Measurements from ENCODE around the gene PPP6R2.

PPP6R2 gene

DNA sequence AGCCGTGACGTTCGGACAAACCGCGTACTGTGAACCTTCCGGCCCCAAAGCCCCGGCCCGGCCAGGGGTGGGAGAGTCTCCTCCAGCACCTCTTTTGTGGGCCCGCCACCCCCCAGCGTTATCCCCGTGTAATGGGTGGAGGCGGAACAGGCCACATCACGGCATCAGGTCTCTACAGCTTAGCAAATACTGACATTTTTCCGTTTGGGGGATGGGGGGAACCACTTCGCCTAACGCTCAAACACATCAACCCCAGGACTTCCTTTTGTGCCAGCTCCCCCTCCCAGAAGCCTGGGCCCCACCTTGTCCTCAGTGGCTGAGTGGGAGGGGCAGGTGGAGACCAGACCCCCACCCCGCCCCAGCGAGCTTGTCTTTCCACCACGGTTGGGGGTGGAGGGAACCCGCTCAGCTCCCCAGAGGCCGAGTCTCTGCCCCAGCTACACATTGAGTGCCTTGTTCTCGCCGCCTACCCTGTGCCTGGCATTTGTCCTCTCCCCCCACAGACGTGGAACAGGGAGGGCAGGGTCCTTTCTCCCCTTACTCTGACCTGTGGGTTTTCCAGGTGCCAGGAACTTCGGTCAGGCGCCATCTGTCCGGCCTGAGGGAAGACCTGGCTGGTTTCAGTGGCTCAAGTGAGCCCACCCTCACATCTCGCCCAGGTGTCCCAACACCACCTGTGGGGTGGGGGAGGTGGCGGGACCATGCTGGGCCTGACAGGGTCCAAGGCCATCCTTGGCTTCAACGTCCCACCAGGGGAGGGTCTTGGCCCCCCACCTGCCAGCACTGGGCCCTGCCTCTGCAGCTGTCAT lies 102.1 kb downstream of the PPP6R2 start:
- peaks cover 64% of the 10 kb centered on the region for H3K36me3 ChIP-seq (ENCODE audit: control insufficient read depth, insufficient read depth, low read length)
- no peak overlapping the region for H3K9ac ChIP-seq (ENCODE audit: low read length)
- H3K9me3 ChIP-seq (ENCODE audit: control insufficient read depth, insufficient read depth, low read depth, low read length): no peaks in the 10 kb centered on the region
- peaks cover 7% of the 10 kb centered on the region; the same call in 1 of the 2 replicates for H3K4me1 ChIP-seq (ENCODE audit: control insufficient read depth, insufficient read depth, low read length)
- H3K4me3 ChIP-seq (ENCODE audit: low read depth, low read length): no peak overlapping the region
- H3K27me3 ChIP-seq (ENCODE audit: control insufficient read depth, insufficient read depth, low read length): no peaks in the 10 kb centered on the region
- H3K27ac ChIP-seq (ENCODE audit: low read depth, low read length): no peak overlapping the region; the same call in 1 of the 2 replicates

DNA sequence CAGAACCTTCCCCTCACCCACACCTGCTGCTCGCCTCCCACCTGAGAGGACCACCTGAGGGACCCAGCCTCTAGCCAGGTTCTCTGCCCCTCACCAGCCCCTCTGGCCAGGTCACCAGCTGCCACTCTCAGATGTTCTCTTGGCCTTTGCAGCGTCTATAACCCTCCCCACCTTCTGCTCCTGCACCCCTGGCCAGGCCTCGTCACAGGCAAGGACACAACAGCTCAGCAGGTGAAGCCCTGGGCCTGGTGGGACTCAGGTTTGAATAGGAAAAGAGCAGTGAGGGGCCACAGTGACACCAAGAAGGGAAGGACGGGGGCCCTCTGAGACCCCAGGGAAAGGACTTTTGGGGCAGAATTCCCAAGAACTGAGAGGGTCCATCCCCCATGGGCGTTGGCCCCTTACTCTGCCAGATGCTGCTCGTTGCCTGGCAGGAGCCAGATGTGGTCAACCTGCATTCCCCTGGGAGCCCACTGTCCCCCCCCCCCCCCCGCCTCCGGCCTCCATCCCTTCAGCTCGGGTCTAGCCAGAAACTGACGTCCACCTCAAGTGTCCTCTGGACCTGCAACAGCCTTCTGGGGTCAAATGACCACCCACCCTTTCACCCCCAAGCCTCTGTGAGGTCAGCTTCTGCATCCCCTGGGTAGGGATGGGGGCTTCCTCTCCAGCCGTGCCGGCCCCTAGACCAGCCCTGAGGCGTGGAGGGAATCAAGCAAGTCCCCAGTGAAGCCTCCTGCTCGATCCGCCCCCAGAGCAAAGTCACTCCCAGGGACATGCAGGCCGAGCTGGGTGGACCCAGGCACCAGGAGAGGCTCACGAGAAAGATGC lies 103.0 kb downstream of the PPP6R2 start:
- Histone ChIP-seq H3K9ac (ENCODE audit: low read length) (no peak overlapping the region), H3K4me1 (ENCODE audit: control insufficient read depth, insufficient read depth, low read length) (peaks cover 7% of the 10 kb centered on the region; the same call in 1 of the 2 replicates), H3K9me3 (ENCODE audit: control insufficient read depth, insufficient read depth, low read depth, low read length) (no peaks in the 10 kb centered on the region), H3K27me3 (ENCODE audit: control insufficient read depth, insufficient read depth, low read length) (no peaks in the 10 kb centered on the region), H3K4me3 (ENCODE audit: low read depth, low read length) (no peak overlapping the region), H3K27ac (ENCODE audit: low read depth, low read length) (no peak overlapping the region), H3K36me3 (ENCODE audit: control insufficient read depth, insufficient read depth, low read length) (peaks cover 60% of the 10 kb centered on the region)

DNA sequence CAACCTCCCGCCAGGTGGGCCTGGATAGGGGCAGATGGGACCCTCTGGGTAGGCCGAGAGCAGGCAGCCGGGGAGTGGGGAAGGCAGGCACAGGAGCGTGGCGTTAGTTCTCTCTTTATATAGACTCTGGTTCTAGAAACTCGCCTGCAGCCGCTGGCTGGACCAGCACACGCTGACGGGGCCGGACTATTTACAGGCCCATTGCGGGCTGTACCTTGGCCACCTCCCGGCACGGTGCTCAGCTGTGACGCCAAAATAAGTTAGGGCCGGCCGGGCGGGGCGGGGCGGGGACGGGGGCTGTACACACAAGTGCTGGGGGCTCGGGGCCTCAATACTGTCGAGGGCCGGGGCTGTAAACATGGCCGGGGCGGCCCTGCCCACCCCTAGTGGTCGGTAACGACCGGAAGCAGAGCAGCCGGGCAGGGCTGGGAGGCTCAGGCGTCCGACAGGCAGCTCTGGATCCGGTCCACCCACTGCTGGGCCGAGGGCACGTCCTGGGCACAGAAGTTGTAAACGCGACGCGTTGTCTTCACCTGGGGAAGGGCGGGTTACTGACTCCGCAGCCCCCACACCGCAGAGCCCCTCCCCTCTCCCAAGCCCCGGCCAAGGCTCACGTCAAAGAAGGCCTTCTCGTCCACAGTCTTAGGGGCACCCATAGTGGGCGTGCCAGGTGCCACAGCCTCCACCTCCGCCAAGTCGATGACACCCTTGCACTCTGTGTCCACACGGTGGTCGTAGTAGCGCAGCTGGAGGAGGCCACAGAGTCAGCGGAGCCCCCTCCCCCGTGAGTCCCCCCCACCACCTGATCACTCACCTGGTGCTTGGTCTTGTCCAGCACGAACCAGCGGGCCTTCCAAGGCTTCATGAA lies 103.8 kb downstream of the PPP6R2 start:
- H3K9me3 ChIP-seq (ENCODE audit: control insufficient read depth, insufficient read depth, low read depth, low read length): no peaks in the 10 kb centered on the region
- H3K27ac ChIP-seq (ENCODE audit: low read depth, low read length): no peak overlapping the region
- peaks cover 7% of the 10 kb centered on the region; the same call in 1 of the 2 replicates for H3K4me1 ChIP-seq (ENCODE audit: control insufficient read depth, insufficient read depth, low read length)
- no peaks in the 10 kb centered on the region for H3K27me3 ChIP-seq (ENCODE audit: control insufficient read depth, insufficient read depth, low read length)
- H3K36me3 ChIP-seq (ENCODE audit: control insufficient read depth, insufficient read depth, low read length): peaks cover 53% of the 10 kb centered on the region
- no peak overlapping the region for H3K4me3 ChIP-seq (ENCODE audit: low read depth, low read length)
- H3K9ac ChIP-seq (ENCODE audit: low read length): no peak overlapping the region

DNA sequence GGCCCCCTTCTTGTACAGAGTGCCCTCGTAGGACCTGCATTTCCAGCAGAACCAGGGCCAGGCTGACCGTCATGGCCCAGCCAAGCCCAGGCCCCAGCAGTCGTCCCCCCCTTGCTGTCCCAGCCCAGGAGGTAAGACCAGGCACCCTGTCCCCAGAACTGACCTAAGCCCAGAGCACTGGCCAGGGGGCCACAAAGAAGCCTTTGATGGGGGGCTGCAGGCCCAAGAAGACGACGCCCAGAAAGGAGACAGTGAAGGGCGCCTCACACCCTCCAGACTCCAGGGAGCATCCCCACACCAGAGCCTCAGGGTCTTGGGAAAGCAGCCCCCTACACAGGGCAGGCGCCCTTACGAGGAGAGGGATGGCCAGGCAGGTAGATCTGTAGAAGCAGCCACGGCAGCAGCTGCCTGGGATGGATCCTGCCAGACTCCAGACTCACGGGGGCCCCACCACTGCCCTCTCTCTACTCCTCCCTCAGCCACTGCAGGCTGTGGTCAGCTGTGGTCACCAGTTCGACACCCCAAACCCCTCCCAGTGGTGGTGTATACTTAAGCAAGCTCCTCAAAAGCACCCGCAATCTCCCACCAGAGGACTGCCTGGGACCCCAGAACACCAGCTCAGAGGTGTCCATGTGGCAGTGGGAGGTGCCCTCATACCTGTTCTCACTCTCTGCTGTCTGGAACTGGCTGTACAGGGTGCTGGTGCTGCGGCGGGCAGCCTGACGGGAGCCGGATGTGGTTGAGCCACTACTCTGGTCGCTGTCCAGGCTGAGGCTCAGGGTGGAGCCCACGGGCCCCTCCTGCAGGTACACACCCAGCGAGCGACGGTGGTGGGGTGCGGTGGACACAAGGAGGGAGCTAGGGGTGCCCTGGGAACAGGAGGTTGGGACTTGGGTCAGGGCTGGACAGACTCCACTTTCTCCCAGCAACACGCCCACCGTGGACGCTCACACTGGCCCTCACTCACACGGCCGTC lies 104.7 kb downstream of the PPP6R2 start:
- no peak overlapping the region for H3K9ac ChIP-seq (ENCODE audit: low read length)
- no peaks in the 10 kb centered on the region for H3K9me3 ChIP-seq (ENCODE audit: control insufficient read depth, insufficient read depth, low read depth, low read length)
- H3K36me3 ChIP-seq (ENCODE audit: control insufficient read depth, insufficient read depth, low read length): peaks cover 56% of the 10 kb centered on the region
- no peaks in the 10 kb centered on the region for H3K27me3 ChIP-seq (ENCODE audit: control insufficient read depth, insufficient read depth, low read length)
- H3K4me3 ChIP-seq (ENCODE audit: low read depth, low read length): no peak overlapping the region
- H3K27ac ChIP-seq (ENCODE audit: low read depth, low read length): no peak overlapping the region
- peaks cover 7% of the 10 kb centered on the region; the same call in 1 of the 2 replicates for H3K4me1 ChIP-seq (ENCODE audit: control insufficient read depth, insufficient read depth, low read length)

DNA sequence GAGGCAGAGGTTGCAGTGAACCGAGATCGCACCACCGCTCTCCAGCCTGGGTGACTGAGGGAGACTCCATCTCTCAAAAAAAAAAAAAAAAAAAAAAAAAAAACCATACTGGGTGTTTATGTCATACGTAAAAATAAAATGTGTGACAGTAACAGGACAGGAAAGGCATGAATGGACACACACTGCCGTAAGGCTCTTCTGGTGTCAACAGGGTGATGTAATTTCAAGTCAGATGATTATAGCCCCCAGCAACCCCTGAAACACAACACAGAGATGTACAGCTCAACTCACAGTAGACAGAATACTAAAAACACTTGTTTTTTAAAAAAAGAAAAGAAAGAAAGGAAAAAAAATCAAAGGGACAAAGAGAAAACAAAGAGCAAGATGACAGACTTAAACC lies 109.5 kb downstream of the PPP6R2 start:
- Histone ChIP-seq H3K27ac (ENCODE audit: low read depth, low read length) (no peak overlapping the region), H3K36me3 (ENCODE audit: control insufficient read depth, insufficient read depth, low read length) (peaks cover 72% of the 10 kb centered on the region), H3K9me3 (ENCODE audit: control insufficient read depth, insufficient read depth, low read depth, low read length) (no peaks in the 10 kb centered on the region), H3K27me3 (ENCODE audit: control insufficient read depth, insufficient read depth, low read length) (no peaks in the 10 kb centered on the region), H3K9ac (ENCODE audit: low read length) (no peak overlapping the region), H3K4me3 (ENCODE audit: low read depth, low read length) (no peak overlapping the region), H3K4me1 (ENCODE audit: control insufficient read depth, insufficient read depth, low read length) (no peaks in the 10 kb centered on the region)

DNA sequence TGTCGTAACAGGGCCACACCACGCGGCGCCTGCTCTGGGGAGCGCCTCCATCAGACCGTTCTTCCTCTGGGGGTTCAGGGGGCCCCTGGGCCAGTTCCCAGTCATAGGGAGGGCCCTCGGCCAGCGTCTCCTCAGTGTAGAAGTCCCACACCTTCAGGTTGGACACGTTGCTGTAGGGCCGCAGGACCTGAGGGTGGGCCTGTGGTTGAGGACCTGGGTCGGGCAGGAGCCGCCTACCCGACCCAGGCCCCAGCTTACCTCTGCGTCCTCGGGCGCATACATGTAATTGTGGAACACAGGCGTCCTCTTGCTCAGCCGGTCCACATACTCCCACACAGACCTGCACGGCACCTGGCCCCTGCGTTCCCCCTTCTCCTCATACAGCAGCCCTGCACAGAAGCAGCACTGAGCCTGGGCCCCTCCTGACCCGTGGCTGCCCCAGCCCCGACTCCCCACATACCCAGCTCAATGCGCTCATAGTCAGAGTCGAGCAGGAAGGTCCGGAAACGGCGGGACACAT lies 111.5 kb downstream of the PPP6R2 start:
- H3K36me3 ChIP-seq (ENCODE audit: control insufficient read depth, insufficient read depth, low read length): peaks cover 72% of the 10 kb centered on the region
- no peaks in the 10 kb centered on the region for H3K4me1 ChIP-seq (ENCODE audit: control insufficient read depth, insufficient read depth, low read length)
- no peaks in the 10 kb centered on the region for H3K9me3 ChIP-seq (ENCODE audit: control insufficient read depth, insufficient read depth, low read depth, low read length)
- H3K27me3 ChIP-seq (ENCODE audit: control insufficient read depth, insufficient read depth, low read length): no peaks in the 10 kb centered on the region
- H3K27ac ChIP-seq (ENCODE audit: low read depth, low read length): no peak overlapping the region
- no peak overlapping the region for H3K9ac ChIP-seq (ENCODE audit: low read length)
- no peak overlapping the region for H3K4me3 ChIP-seq (ENCODE audit: low read depth, low read length)

DNA sequence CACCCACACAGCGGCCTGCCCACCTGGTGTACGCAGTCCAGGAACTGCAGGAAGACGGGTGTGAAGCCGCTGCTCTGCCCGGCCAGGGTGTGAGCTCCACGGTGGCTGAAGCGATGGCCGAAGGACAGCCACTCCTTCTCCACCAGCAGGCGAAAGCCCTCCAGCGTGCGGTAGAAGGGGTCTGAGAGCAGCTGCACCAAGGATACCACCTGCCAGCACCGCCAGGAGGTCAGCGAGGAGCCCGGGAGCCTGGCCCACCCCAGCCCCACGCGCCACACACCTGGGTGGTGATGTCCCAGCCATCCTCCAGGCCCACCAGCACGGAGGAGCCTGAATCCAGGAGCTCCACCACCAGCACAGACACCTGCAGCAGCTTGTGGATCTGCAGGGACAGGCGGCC lies 112.1 kb downstream of the PPP6R2 start:
- Histone ChIP-seq H3K4me1 (ENCODE audit: control insufficient read depth, insufficient read depth, low read length) (no peaks in the 10 kb centered on the region), H3K36me3 (ENCODE audit: control insufficient read depth, insufficient read depth, low read length) (peaks cover 73% of the 10 kb centered on the region), H3K9me3 (ENCODE audit: control insufficient read depth, insufficient read depth, low read depth, low read length) (no peaks in the 10 kb centered on the region), H3K27me3 (ENCODE audit: control insufficient read depth, insufficient read depth, low read length) (no peaks in the 10 kb centered on the region), H3K27ac (ENCODE audit: low read depth, low read length) (no peak overlapping the region), H3K4me3 (ENCODE audit: low read depth, low read length) (no peak overlapping the region), H3K9ac (ENCODE audit: low read length) (no peak overlapping the region)

DNA sequence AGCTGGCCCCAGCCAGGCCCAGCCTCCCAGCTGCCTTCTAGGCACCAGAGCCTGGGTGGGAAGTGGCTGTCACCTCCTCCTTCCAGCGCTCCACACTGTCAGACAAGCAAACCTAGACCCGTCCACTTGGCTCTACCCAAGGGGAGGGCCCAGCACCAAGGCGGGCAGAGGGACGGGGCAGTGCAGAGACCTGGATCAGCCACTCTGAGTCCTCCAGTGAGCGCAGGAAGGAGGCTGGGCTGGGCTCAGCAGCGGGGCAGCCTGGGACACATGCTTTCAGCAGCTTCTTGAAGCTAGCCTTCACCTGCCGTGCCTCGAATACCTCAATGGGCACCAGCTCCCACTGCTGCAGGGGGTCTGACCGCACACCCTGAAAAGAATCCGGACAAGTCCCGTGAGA lies 112.9 kb downstream of the PPP6R2 start:
- no peaks in the 10 kb centered on the region for H3K4me1 ChIP-seq (ENCODE audit: control insufficient read depth, insufficient read depth, low read length)
- no peak overlapping the region for H3K4me3 ChIP-seq (ENCODE audit: low read depth, low read length)
- no peaks in the 10 kb centered on the region for H3K27me3 ChIP-seq (ENCODE audit: control insufficient read depth, insufficient read depth, low read length)
- no peak overlapping the region for H3K27ac ChIP-seq (ENCODE audit: low read depth, low read length)
- H3K9me3 ChIP-seq (ENCODE audit: control insufficient read depth, insufficient read depth, low read depth, low read length): no peaks in the 10 kb centered on the region
- H3K36me3 ChIP-seq (ENCODE audit: control insufficient read depth, insufficient read depth, low read length): peaks cover 78% of the 10 kb centered on the region
- H3K9ac ChIP-seq (ENCODE audit: low read length): no peak overlapping the region

DNA sequence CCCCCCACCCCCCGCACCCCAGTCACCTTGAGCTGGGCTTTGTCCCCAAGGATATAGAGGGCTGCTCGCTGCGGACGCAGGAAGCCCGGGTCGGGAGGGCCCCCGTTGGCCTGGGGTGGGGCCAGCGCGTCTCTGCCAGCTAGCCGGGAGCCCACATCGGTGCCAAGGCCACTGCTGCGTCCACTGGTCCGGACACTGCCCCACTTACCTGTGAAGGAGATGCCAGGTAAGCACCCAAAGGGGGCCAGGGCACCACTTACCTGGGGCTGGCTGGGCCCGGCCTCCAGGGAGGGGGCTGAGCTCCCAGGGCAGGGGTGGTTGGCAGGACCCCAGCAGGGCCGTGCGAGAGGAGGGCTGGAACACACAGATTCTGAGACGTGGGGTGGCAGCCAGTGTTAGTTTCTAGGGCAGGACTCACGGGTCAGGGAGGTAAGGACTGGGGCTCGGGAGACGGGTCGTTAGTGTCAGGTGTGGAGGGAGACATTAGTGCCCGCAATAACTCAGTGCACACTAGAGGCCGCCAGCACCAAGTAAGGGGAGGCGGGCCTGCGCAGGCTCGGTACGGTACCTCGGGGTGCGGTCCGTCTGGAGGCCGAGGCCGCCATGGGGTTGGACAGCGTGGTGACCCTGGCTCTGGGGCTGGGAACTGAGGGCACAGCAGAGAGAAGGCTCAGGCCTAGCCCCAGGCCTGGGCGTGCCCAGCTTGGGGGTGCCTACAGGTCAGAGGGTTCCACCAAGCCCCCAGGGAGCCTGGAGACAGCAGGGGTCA lies 113.5 kb downstream of the PPP6R2 start:
- H3K4me3 ChIP-seq (ENCODE audit: low read depth, low read length): no peak overlapping the region
- no peaks in the 10 kb centered on the region for H3K27me3 ChIP-seq (ENCODE audit: control insufficient read depth, insufficient read depth, low read length)
- H3K9ac ChIP-seq (ENCODE audit: low read length): peak overlapping the region; percentile 37
- H3K36me3 ChIP-seq (ENCODE audit: control insufficient read depth, insufficient read depth, low read length): peaks cover 84% of the 10 kb centered on the region
- no peak overlapping the region for H3K27ac ChIP-seq (ENCODE audit: low read depth, low read length)
- H3K9me3 ChIP-seq (ENCODE audit: control insufficient read depth, insufficient read depth, low read depth, low read length): no peaks in the 10 kb centered on the region
- no peaks in the 10 kb centered on the region for H3K4me1 ChIP-seq (ENCODE audit: control insufficient read depth, insufficient read depth, low read length)

Measured in HUES6 (cell line).